ENCODE data around the gene EPO. TPM values are rescaled to one million over a fixed set of nuclear protein-coding genes. Genes with fewer than 3 reads are reported as not detected.

EPO gene
- total and polyA plus RNA-seq, 2 of the 8 experiments (the other 6 are each of a cell fraction or from before 2014, with no cell fraction given): 0.42 to 0.95 TPM

DNA sequence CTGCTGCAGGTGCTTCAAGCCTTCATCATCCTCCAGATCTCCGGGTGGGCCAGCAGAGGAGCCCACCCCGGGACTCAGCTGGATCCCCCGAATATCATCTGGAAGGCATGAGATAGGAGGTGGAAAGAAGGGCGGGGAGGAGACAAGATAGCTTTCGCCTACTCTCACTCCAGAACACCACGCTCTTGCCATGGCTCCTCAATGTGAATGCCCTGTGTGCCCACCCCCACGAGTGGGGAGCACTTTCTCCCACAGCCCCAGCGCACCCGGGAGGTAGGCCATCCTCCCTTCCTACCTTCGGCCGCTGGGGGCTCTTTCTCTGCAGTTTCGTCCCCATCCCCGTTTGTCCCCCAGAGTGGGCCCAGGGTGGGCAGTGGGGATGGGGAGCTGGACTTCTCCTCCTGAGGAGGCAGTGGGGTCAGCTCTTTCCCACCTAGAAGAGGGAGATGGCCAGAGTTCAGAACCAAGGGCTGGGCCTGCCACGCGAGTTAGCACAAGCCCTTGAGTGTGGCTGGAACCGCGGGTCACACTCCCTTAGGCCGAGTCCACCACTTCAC lies 35.1 kb upstream of the EPO start:
- no peak overlapping the region for H3K18ac ChIP-seq (ENCODE audit: extremely low read depth, low read length)
- peaks cover 8% of the 10 kb centered on the region; the same call in 1 of the 2 replicates for H3K79me1 ChIP-seq (ENCODE audit: low read depth, low read length)
- H2BK20ac ChIP-seq (ENCODE audit: low read length): no peak overlapping the region
- no peak overlapping the region for H2BK15ac ChIP-seq (ENCODE audit: low read length)
- no peaks in the 10 kb centered on the region for H3K9me3 ChIP-seq (ENCODE audit: insufficient read depth in 2 of 2, low read depth in 1 of 2, low read length in 1 of 2)
- no peak overlapping the region for H2BK5ac ChIP-seq (ENCODE audit: low read depth, low read length)
- peaks cover 18 to 53% of the 10 kb centered on the region in 2 experiments for H4K20me1 ChIP-seq (replicated peaks in 1 of 2; ENCODE audit: control insufficient read depth in 1 of 2, insufficient read depth in 2 of 2, low read length in 2 of 2)
- no peak overlapping the region for H3K4me3 ChIP-seq (ENCODE audit: extremely low read depth in 1 of 4, insufficient read depth in 2 of 4, low read depth in 3 of 4, low read length in 4 of 4)
- H3K23me2 ChIP-seq (ENCODE audit: low read depth, low read length): no peaks in the 10 kb centered on the region; the same call in 1 of the 2 replicates
- CTCF ChIA-PET (ENCODE audit: partially characterized antibody): interaction anchor here (0.7 to 20.7 kb wide), 11 partner anchors 8 to 126 kb away, joined by 3 to 254 read pairs (median 4); partner anchors contain the start of genes GIGYF1 and POP7
- DNase-seq (ENCODE audit: low read depth in 1 of 2, low spot score in 2 of 2) (no peak), FAIRE-seq (no peak)
- H4K5ac ChIP-seq (ENCODE audit: insufficient read length, low read depth, low read length): no peak overlapping the region
- H3K9ac ChIP-seq (replicated peaks in 1 of 4; ENCODE audit: extremely low read depth in 1 of 4, low read depth in 3 of 4, low read length in 3 of 4): no peak overlapping the region
- H3K36me3 ChIP-seq (ENCODE audit: control insufficient read depth in 2 of 4, insufficient read depth in 4 of 4, low read length in 3 of 4): peaks cover 45 to 92% (median 73%) of the 10 kb centered on the region in 4 experiments
- no peak overlapping the region for H2AK5ac ChIP-seq (ENCODE audit: low read depth, low read length)
- no peak overlapping the region for H3K4ac ChIP-seq (replicated peaks; ENCODE audit: insufficient read length, low read depth, low read length)
- H3K79me2 ChIP-seq (ENCODE audit: control insufficient read depth in 1 of 2, insufficient read depth in 2 of 2, low read length in 2 of 2): peaks cover 4 to 29% of the 10 kb centered on the region in 2 experiments; a peak in 3 of 4 replicates
- POLR2A ChIA-PET (ENCODE audit: partially characterized antibody): interaction anchor here (0.6 to 14.3 kb wide), 10 partner anchors 6 to 195 kb away, joined by 3 to 257 read pairs (median 4); partner anchors contain the start of genes FBXO24, GNB2 and LRCH4
- peaks cover 0 to 5% (median 2%) of the 10 kb centered on the region in 4 experiments; a peak in 4 of 7 replicates for H3K4me1 ChIP-seq (replicated peaks in 1 of 4; ENCODE audit: control insufficient read depth in 3 of 4, insufficient read depth in 4 of 4, low read length in 3 of 4)
- H3K27me3 ChIP-seq (replicated peaks in 1 of 4; ENCODE audit: control insufficient read depth in 3 of 4, extremely low read depth in 1 of 4, insufficient read depth in 3 of 4, low read length in 3 of 4): no peaks in the 10 kb centered on the region
- no peak overlapping the region for H3K4me2 ChIP-seq (ENCODE audit: insufficient read depth in 1 of 2, low read depth in 2 of 2, low read length in 2 of 2)
- H4K8ac ChIP-seq (ENCODE audit: extremely low read depth, insufficient read depth, low read length): peak overlapping the region; percentile 71; the same call in 1 of the 2 replicates
- H2BK120ac ChIP-seq (replicated peaks; ENCODE audit: low read depth, low read length): no peak overlapping the region
- H3K27ac ChIP-seq (ENCODE audit: low read depth, low read length): no peak overlapping the region; the same call in 1 of the 2 replicates
- H3K56ac ChIP-seq (replicated peaks; ENCODE audit: insufficient read length, low read depth, low read length): no peak overlapping the region
- 93% methylated on average over 18 of the region's 18 CpGs; no CpG with 5 or more reads in 1 of the 2 experiments for WGBS, 2 experiments (ENCODE audit: extremely low coverage in 1 of 2, insufficient coverage in 1 of 2, insufficient read length in 1 of 2, insufficient replicate concordance in 2 of 2, low coverage in 1 of 2, low lambda C conversion rate in 2 of 2, missing lambda C conversion rate in 1 of 2)
- H2BK12ac ChIP-seq (ENCODE audit: low read depth, low read length): no peak overlapping the region
- H2AFZ ChIP-seq (ENCODE audit: low read length): no peak overlapping the region
- no peak overlapping the region for H4K91ac ChIP-seq (replicated peaks; ENCODE audit: insufficient read length, low read length)
- H3K23ac ChIP-seq (ENCODE audit: insufficient read length): no peak overlapping the region
- no peak overlapping the region for H3K14ac ChIP-seq (ENCODE audit: insufficient read length)
- TF ChIP-seq SIX5 (IDR thresholded peaks at IDR 0.05; ENCODE audit: low read depth, low read length): no peak
- TF ChIP-seq, protein P1, sequence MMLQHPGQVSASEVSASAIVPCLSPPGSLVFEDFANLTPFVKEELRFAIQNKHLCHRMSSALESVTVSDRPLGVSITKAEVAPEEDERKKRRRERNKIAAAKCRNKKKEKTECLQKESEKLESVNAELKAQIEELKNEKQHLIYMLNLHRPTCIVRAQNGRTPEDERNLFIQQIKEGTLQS (IDR thresholded peaks at IDR 0.05; ENCODE audit: insufficient read depth, low read depth, low read length): no peak
- TF ChIP-seq ZNF274 (IDR thresholded peaks at IDR 0.05; ENCODE audit: borderline replicate concordance, extremely low read depth, low read length): no peak
- TF ChIP-seq RAD21 (IDR thresholded peaks at IDR 0.05 in 1 of 2, conservative IDR thresholded peaks at IDR 0.05 in 1 of 2; ENCODE audit: low read depth in 2 of 2, low read length in 2 of 2): no peak
- TF ChIP-seq, protein P2, sequence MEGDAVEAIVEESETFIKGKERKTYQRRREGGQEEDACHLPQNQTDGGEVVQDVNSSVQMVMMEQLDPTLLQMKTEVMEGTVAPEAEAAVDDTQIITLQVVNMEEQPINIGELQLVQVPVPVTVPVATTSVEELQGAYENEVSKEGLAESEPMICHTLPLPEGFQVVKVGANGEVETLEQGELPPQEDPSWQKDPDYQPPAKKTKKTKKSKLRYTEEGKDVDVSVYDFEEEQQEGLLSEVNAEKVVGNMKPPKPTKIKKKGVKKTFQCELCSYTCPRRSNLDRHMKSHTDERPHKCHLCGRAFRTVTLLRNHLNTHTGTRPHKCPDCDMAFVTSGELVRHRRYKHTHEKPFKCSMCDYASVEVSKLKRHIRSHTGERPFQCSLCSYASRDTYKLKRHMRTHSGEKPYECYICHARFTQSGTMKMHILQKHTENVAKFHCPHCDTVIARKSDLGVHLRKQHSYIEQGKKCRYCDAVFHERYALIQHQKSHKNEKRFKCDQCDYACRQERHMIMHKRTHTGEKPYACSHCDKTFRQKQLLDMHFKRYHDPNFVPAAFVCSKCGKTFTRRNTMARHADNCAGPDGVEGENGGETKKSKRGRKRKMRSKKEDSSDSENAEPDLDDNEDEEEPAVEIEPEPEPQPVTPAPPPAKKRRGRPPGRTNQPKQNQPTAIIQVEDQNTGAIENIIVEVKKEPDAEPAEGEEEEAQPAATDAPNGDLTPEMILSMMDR (IDR thresholded peaks at IDR 0.05; ENCODE audit: control extremely low read depth in 1 of 3, insufficient read depth in 1 of 3, low read depth in 1 of 3, low read length in 3 of 3): no peak
- no peak for TF ChIP-seq POLR2A (IDR thresholded peaks at IDR 0.05; ENCODE audit: control extremely low read depth in 1 of 2, low read depth in 2 of 2, low read length in 2 of 2)
- TF ChIP-seq, protein P3, sequence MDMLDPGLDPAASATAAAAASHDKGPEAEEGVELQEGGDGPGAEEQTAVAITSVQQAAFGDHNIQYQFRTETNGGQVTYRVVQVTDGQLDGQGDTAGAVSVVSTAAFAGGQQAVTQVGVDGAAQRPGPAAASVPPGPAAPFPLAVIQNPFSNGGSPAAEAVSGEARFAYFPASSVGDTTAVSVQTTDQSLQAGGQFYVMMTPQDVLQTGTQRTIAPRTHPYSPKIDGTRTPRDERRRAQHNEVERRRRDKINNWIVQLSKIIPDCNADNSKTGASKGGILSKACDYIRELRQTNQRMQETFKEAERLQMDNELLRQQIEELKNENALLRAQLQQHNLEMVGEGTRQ (IDR thresholded peaks at IDR 0.05; ENCODE audit: low read length): no peak

Measured in H1 (cell line).